Ishikawa (cell line): Measurements from ENCODE around the gene IL31RA.

Source experiments
- CEBPB ChIP-seq: IDR thresholded peaks from 2 replicates; pipeline ENCODE4 v1.6.1; 2012
- CREB1 ChIP-seq: IDR thresholded peaks from 2 replicates; pipeline ENCODE4 v1.6.1; 2012; ENCODE audit warnings: low read depth
- EGR1 ChIP-seq: IDR thresholded peaks from 2 replicates; pipeline ENCODE4 v1.6.1; 2012
- EP300 ChIP-seq: IDR thresholded peaks from 2 replicates; pipeline ENCODE4 v1.6.1; 2012; ENCODE audit warnings: borderline replicate concordance
- FOXM1 ChIP-seq: IDR thresholded peaks from 2 replicates; pipeline ENCODE4 v1.6.1; 2012; ENCODE audit warnings: low read depth, borderline replicate concordance
- MAX ChIP-seq: IDR thresholded peaks from 2 replicates; pipeline ENCODE4 v1.6.1; 2012
- NFIC ChIP-seq: IDR thresholded peaks from 2 replicates; pipeline ENCODE4 v1.6.1; 2012
- RAD21 ChIP-seq: IDR thresholded peaks from 2 replicates; pipeline ENCODE4 v1.6.1; 2012; ENCODE audit warnings: low read depth
- REST ChIP-seq: IDR thresholded peaks from 2 replicates; pipeline ENCODE4 v1.6.1; 2012; ENCODE audit warnings: low read depth, mild to moderate bottlenecking
- TAF1 ChIP-seq: IDR thresholded peaks from 2 replicates; pipeline ENCODE4 v1.6.1; 2012; ENCODE audit warnings: low read depth, mild to moderate bottlenecking
- TCF12 ChIP-seq: IDR thresholded peaks from 2 replicates; pipeline ENCODE4 v1.6.1; 2012; ENCODE audit warnings: low read depth
- TEAD4 ChIP-seq: IDR thresholded peaks from 2 replicates; pipeline ENCODE4 v1.6.1; 2012
- YY1 ChIP-seq: IDR thresholded peaks from 2 replicates; pipeline ENCODE4 v1.6.1; 2012; ENCODE audit warnings: low read depth
- ZBTB7A ChIP-seq: IDR thresholded peaks from 2 replicates; pipeline ENCODE4 v1.6.1; 2012; ENCODE audit warnings: low read depth
- TF ChIP-seq, protein P1 (sequence below): IDR thresholded peaks from 2 replicates; pipeline ENCODE4 v1.6.1; 2012

IL31RA gene

DNA sequence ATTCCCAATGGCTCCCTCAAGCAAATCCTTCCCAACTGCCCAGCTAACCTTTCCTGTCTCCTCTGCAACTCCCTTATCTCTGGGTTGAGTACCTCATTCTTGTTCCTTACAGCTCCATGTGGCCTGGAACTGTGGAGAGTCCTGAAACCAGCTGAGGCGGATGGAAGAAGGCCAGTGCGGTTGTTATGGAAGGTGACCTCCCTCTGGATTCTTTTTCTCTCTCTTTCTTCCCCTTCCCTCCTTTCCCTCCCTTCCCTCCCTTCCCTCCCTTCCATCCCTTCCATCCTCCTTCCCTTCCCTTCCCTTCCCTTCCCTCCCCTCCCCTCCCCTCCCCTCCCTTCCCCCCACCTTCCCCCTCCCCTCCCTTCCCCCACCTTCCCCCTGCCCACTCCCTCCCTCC lies 45.1 kb downstream of the IL31RA start:
- no peak for TF ChIP-seq FOXM1
- no peak for TF ChIP-seq TCF12
- no peak for TF ChIP-seq MAX
- TF ChIP-seq, protein P1, sequence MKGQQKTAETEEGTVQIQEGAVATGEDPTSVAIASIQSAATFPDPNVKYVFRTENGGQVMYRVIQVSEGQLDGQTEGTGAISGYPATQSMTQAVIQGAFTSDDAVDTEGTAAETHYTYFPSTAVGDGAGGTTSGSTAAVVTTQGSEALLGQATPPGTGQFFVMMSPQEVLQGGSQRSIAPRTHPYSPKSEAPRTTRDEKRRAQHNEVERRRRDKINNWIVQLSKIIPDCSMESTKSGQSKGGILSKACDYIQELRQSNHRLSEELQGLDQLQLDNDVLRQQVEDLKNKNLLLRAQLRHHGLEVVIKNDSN = no peak
- TF ChIP-seq TAF1 = no peak
- TF ChIP-seq CEBPB = no peak
- TF ChIP-seq EGR1 = no peak
- no peak for TF ChIP-seq TEAD4
- TF ChIP-seq YY1 = no peak
- no peak for TF ChIP-seq RAD21
- no peak for TF ChIP-seq NFIC
- TF ChIP-seq ZBTB7A = no peak
- no peak for TF ChIP-seq REST

DNA sequence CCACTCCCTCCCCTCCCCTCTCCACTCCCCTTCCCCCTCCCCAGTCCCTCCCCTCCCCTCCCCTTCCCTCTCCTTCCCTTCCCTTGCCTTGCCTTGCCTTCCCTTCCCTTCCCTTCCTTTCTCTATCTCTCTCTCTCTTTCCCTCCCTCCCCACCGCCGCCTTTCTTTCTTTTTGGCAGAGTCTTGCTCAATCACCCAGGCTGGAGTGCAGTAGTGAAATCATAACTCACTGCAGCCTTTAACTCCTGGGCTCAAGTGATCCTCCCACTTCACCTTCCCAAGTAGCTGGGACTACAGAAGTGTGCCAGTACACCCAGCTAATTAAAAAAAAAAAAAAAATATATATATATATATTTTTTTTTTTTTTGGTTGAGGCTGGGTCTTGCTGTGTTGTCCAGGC lies 45.5 kb downstream of the IL31RA start:
- TF ChIP-seq ZBTB7A (no peak), EP300 (no peak), TCF12 (no peak), RAD21 (no peak), MAX (no peak), CEBPB (no peak), TEAD4 (no peak), YY1 (no peak), FOXM1 (no peak), NFIC (no peak), CREB1 (no peak), REST (no peak), EGR1 (no peak), TAF1 (no peak)
- TF ChIP-seq, protein P1 = no peak

DNA sequence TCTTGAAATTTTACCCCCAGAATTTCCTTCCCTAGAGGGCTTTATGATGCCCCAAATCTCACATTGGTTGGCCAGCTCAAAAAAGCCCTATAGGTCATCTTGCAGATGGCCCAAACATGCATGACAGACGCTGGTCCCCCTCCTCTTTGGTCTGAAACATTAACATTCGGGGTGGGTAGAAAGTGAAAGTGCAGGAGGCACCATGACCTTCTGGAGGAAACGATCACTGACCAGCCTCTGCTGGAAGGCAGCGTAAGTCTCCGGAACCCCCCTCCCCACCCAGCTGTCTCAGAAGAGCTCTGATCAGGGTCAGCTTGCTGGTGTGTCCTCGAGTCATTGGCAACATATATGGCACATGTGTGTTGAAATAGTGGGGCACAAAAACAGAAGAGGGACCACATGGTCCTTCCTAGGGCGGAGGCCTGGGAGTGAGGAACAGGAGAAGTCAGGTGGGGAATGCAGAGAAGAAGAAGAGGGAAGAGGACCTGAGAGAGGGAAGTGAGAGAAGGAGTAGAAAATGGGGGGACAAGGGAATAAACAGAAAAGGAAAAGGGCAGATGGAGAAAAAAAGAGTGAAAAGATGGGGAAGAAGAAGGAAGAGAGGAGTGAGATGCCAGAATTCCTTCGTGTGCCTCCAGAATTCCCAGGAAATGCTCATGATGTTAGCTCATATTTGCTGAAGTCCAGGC lies 46.2 kb downstream of the IL31RA start:
- no peak for TF ChIP-seq CEBPB
- no peak for TF ChIP-seq TEAD4
- no peak for TF ChIP-seq TAF1
- no peak for TF ChIP-seq EP300
- TF ChIP-seq, protein P1 = no peak
- no peak for TF ChIP-seq RAD21

DNA sequence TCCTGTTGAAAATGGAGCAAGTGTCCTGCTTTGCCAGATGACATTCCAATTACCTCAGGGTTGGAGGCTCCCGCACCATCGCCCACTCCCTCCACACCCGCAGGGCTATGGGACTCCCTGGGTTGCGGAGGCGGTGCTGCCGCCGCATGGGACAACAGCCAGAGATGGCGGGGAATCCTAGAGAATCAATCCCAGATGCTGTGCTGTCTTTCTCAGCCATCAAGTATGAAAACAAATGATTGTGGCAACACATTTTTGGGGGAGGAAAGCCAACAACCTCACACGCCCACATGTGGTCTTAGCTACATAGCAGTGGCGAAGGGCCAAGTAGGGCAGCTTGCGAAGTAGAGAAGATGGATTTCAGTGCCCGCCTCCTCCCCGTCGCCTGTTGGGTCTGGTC lies 46.7 kb downstream of the IL31RA start:
- TF ChIP-seq EP300 = no peak
- TF ChIP-seq ZBTB7A = no peak
- no peak for TF ChIP-seq TEAD4

- no peak for TF ChIP-seq FOXM1
- TF ChIP-seq, protein P1 = no peak
- no peak for TF ChIP-seq ZBTB7A
- no peak for TF ChIP-seq RAD21
- no peak for TF ChIP-seq CREB1
- no peak for TF ChIP-seq CEBPB
- no peak for TF ChIP-seq TCF12
- TF ChIP-seq EP300 = no peak
- TF ChIP-seq YY1 = no peak
- no peak for TF ChIP-seq REST
- no peak for TF ChIP-seq TAF1
- no peak for TF ChIP-seq NFIC
- no peak for TF ChIP-seq TEAD4
- no peak for TF ChIP-seq EGR1
- TF ChIP-seq MAX = no peak
Observed at GRCh38 chr5:55899344-55899743, 48.2 kb downstream of the IL31RA start.
